Brain microvascular endothelial cell (primary cell): ENCODE data around the gene SPHK2.

Source experiments
- DNase-seq: peaks from one replicate; pipeline ENCODE4 v3.0.0-alpha.2; 2020
- H3K27ac ChIP-seq: fragments of 250-450 bp; sonication (Bioruptor Pico); 2 replicates; pipeline ENCODE4 v1.5.1; 2020; ENCODE audit warnings: mild to moderate bottlenecking, moderate library complexity
- H3K27me3 ChIP-seq: fragments of 250-450 bp; sonication (Bioruptor Pico); replicated peaks from 2 replicates; pipeline ENCODE4 v1.5.1; 2020; ENCODE audit warnings: mild to moderate bottlenecking
- H3K36me3 ChIP-seq: fragments of 250-450 bp; sonication (Bioruptor Pico); replicated peaks from 2 replicates; pipeline ENCODE4 v1.5.1; 2020; ENCODE audit warnings: mild to moderate bottlenecking
- H3K4me3 ChIP-seq: 2 replicates; pipeline ENCODE4 v1.5.1; 2011; ENCODE audit warnings: low read depth, mild to moderate bottlenecking, control low read depth, low read length, moderate library complexity
- CTCF ChIP-seq: IDR thresholded peaks from 2 replicates; pipeline ENCODE4 v1.5.1; 2011; ENCODE audit warnings: low read depth, mild to moderate bottlenecking, moderate library complexity, low read length, control low read depth, inconsistent platforms; ENCODE audit errors: missing control alignments
- in situ Hi-C: cut with HindIII; loops from 2 replicates; pipeline ENCODE4 v1.10.0; 2017; ENCODE audit warnings: low sequenced_read_pairs, low pct_ligation_motif_present

SPHK2 gene

GRCh38 chr19:48618278-48618915 is 909 bp upstream of the SPHK2 start:
- Histone ChIP-seq H3K27ac (peak overlapping the region; percentile 72), H3K4me3 (peak overlapping the region; percentile 98), H3K27me3 (no peaks in the 10 kb centered on the region), H3K36me3 (peaks cover 32% of the 10 kb centered on the region)
- no peak for DNase-seq
- in situ Hi-C loops, result no loop called here
- TF ChIP-seq CTCF, result no peak

DNA sequence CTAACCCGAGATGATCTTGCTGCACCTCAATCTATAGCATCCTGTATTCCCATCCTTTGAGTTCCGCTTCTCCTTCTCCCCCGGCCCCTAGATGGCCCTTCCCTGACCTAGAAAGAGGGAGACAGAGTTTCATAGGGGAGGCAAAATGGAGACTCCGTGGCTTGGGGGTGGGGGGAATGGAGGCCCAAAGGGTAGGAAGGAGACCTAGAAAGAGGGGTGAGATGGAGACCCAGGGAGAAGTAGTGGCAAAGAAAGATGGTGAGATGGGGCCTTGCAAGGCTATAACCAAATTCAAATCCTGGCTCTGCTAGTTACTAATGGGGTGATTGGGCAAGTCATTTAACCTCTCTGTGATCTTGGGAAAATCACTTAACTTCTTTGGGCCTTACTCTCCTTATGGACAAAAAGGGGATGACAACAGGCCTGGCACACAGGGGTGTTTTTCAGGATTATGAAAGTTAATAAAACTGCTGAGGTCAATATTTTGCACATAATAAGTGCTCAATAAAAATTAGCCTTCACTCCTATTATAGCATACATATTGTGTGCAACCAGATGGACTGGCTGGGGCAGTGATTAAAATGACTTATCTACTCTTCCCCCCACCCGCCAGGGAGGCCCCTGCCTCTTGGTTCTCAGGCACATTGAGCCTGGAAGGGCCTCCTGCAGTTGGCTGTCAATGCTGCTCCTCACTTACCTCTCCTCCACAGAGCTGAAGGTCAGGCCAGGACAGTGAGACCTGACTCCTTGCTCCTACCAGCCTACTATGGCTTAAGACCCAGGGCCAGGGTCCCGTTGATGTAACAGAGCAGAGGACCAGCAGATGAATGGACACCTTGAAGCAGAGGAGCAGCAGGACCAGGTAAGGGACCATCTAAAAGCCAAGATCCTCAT is 633 bp downstream of the SPHK2 start:
- peak; percentile 11 for TF ChIP-seq CTCF
- in situ Hi-C loops, result no loop called here
- DNase-seq, result no peak

DNA sequence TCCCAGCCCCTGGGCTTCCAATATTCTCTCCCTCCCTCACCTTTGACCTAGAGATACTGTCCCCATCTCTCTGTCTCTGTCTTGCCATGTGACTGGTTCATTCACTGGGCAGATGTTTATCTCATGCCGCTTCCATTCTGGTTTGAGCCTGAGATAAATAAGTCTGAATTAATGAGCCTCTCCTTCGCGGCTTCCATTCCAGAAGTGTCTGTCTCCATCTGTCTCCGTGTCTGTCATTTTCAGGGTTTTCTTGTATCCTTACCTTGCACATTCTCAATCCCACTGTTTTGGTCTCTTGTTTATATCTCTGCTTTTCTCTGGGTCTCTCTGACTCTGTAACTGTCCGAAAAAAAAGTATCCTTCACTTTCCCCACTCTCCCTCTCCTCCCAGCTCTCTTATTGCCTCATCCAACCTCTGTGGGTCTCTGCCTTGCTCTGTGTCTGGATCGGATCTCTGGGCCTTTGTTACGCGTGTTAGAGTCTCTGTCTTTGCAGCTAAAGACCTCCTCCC is 4.3 kb downstream of the SPHK2 start:
- no peak for TF ChIP-seq CTCF
- no peak for DNase-seq
- H3K4me3 ChIP-seq, result peak overlapping the region; percentile 43
- peak overlapping the region; percentile 56 for H3K27ac ChIP-seq
- H3K36me3 ChIP-seq, result no peaks in the 10 kb centered on the region
- in situ Hi-C loops, result no loop called here
- no peaks in the 10 kb centered on the region for H3K27me3 ChIP-seq

More for the DNA sequence above, 633 bp downstream of the SPHK2 start:
- Histone ChIP-seq H3K4me3 (peak overlapping the region; percentile 98), H3K27ac (peak overlapping the region; percentile 72), H3K36me3 (peaks cover 28% of the 10 kb centered on the region), H3K27me3 (no peaks in the 10 kb centered on the region)

- Histone ChIP-seq H3K36me3 (no peaks in the 10 kb centered on the region), H3K4me3 (peak overlapping the region; percentile 63), H3K27ac (peak overlapping the region; percentile 56), H3K27me3 (no peaks in the 10 kb centered on the region)
- in situ Hi-C loops, result no loop called here
- no peak for TF ChIP-seq CTCF
- DNase-seq, result peak; percentile 97
Observed at GRCh38 chr19:48624067-48624594, 4.8 kb downstream of the SPHK2 start.

GRCh38 chr19:48624791-48625723 is 5.8 kb downstream of the SPHK2 start:
- in situ Hi-C loops, result no loop called here

More at GRCh38 chr19:48624791-48625723, 5.8 kb downstream of the SPHK2 start:
- Histone ChIP-seq H3K4me3 (peak overlapping the region; percentile 63), H3K27ac (no peak overlapping the region), H3K27me3 (no peaks in the 10 kb centered on the region), H3K36me3 (no peaks in the 10 kb centered on the region)
- TF ChIP-seq CTCF, result no peak
- no peak for DNase-seq
